HG03439 (cell line): ENCODE results near the gene SNX6.
"Not testable (repeated sequence)": the region's sequence is repeated elsewhere in the genome, so short reads cannot be mapped to it uniquely, and the experiment has no call there.

Source experiments
- ATAC-seq: cut with Tn5 transposase; IDR thresholded peaks from one replicate; pipeline ENCODE4 v1.9.1; 2021; ENCODE audit warnings: mild to moderate bottlenecking, moderate library complexity; ENCODE audit not compliant: unreplicated experiment

SNX6 gene

GRCh38 chr14:34640826-34641225, 10.9 kb upstream of the SNX6 start:
- no peak for ATAC-seq

- ATAC-seq = not testable (repeated sequence)
Observed at GRCh38 chr14:34634360-34634771, 4.4 kb upstream of the SNX6 start.

- ATAC-seq = no peak
Observed at GRCh38 chr14:34633742-34634141, 3.8 kb upstream of the SNX6 start.

- ATAC-seq = no peak
Observed at GRCh38 chr14:34632411-34632978, 2.5 kb upstream of the SNX6 start.

- no peak for ATAC-seq
Observed at GRCh38 chr14:34629344-34629656, 648 bp downstream of the SNX6 start.

- ATAC-seq = no peak
Observed at GRCh38 chr14:34628681-34629135, 1.2 kb downstream of the SNX6 start.

GRCh38 chr14:34623506-34623905, 6.4 kb downstream of the SNX6 start:
- no peak for ATAC-seq

- no peak for ATAC-seq
Observed at GRCh38 chr14:34620839-34621238, 9.1 kb downstream of the SNX6 start.

- no peak for ATAC-seq
Observed at GRCh38 chr14:34620115-34620514, 9.8 kb downstream of the SNX6 start.

GRCh38 chr14:34619471-34619870, 10.5 kb downstream of the SNX6 start:
- ATAC-seq = no peak

GRCh38 chr14:34616360-34616759, 13.6 kb downstream of the SNX6 start:
- no peak for ATAC-seq

GRCh38 chr14:34615507-34615906, 14.4 kb downstream of the SNX6 start:
- no peak for ATAC-seq

- no peak for ATAC-seq
Observed at GRCh38 chr14:34614638-34615037, 15.3 kb downstream of the SNX6 start.

GRCh38 chr14:34610101-34610500, 19.8 kb downstream of the SNX6 start:
- no peak for ATAC-seq

GRCh38 chr14:34605461-34605860, 24.5 kb downstream of the SNX6 start:
- ATAC-seq = no peak

GRCh38 chr14:34604995-34605394, 25.0 kb downstream of the SNX6 start:
- no peak for ATAC-seq

- no peak for ATAC-seq
Observed at GRCh38 chr14:34596891-34597290, 33.1 kb downstream of the SNX6 start.

GRCh38 chr14:34593740-34594375, 36.1 kb downstream of the SNX6 start:
- ATAC-seq = no peak

- no peak for ATAC-seq
Observed at GRCh38 chr14:34592623-34593022, 37.3 kb downstream of the SNX6 start.

GRCh38 chr14:34583525-34583924, 46.4 kb downstream of the SNX6 start:
- no peak for ATAC-seq

GRCh38 chr14:34582117-34582680, 47.7 kb downstream of the SNX6 start:
- no peak for ATAC-seq

- ATAC-seq = no peak
Observed at GRCh38 chr14:34580381-34580780, 49.6 kb downstream of the SNX6 start.

GRCh38 chr14:34571771-34572170, 58.2 kb downstream of the SNX6 start:
- ATAC-seq = no peak
